GM12878 (cell line): ENCODE measurements around the gene ADGRD1. TPM values are rescaled to one million over a fixed set of nuclear protein-coding genes. Genes with fewer than 3 reads are reported as not detected.

ENCODE experiments used
- ATAC-seq: fragments of 200-7000 bp; cut with Tn5 transposase; 3 replicates; pipeline ENCODE4 v1.9.1; 2020; ENCODE audit warnings: mild to moderate bottlenecking, moderate library complexity
- BruUV-seq: library from RNA; stranded (reverse); fragments of 400-500 nt; replicated peaks from 2 replicates; lab custom pipeline; 2021; lab: Mats Ljungman, UMichigan
- CTCF ChIA-PET: fragments of 300-600 bp; sonication (Branson Sonifier 250); formaldehyde crosslinking; extraction: SDS; loops from one replicate; lab custom pipeline; 2021; ENCODE audit warnings: inconsistent platforms; lab: Yijun Ruan, JAX
- POLR2A ChIA-PET: fragments of 350-600 bp; formaldehyde crosslinking; extraction: SDS; loops from one replicate; lab custom pipeline; 2021; ENCODE audit warnings: inconsistent platforms; lab: Charles Lee
- RAD21 ChIA-PET: fragments of 300-600 bp; sonication (Branson Sonifier 250); formaldehyde crosslinking; loops from one replicate; lab custom pipeline; 2023; ENCODE audit warnings: antibody characterized with exemption; ENCODE audit not compliant: unreplicated experiment; lab: Charles Lee
- SMC1A ChIA-PET: fragments of 300-600 bp; sonication (Branson Sonifier 250); formaldehyde crosslinking; loops from one replicate; lab custom pipeline; 2023; ENCODE audit not compliant: unreplicated experiment, uncharacterized antibody; lab: Charles Lee
- DNase-seq: peaks from one replicate; pipeline ENCODE4 v3.0.0-alpha.2; 2011; ENCODE audit warnings: low read depth, low spot score
- FAIRE-seq: peaks from 3 replicates; lab custom pipeline; 2011; peaks lifted over from hg19 to GRCh38; lab: Jason Lieb, UNC
- H2AFZ ChIP-seq: 2 replicates; pipeline ENCODE4 v1.6.0; 2011; ENCODE audit warnings: low read depth, low read length, control low read depth; ENCODE audit not compliant: control insufficient read depth
- H3K27ac ChIP-seq: 2 replicates; pipeline ENCODE4 v1.5.1; 2011; ENCODE audit warnings: control low read depth; ENCODE audit not compliant: control insufficient read depth, insufficient read depth
- H3K27me3 ChIP-seq, 2 experiments: replicated peaks in 1 of 2; 2 replicates each; pipeline versions ENCODE4 v1.6.0 to v1.6.1; 2011; ENCODE audit warnings: low read length in 1 of 2; ENCODE audit not compliant: control insufficient read depth in 2 of 2, insufficient read depth in 2 of 2
- H3K36me3 ChIP-seq, 2 experiments: 2 replicates each; pipeline ENCODE4 v1.5.1; 2011; ENCODE audit warnings: low read length in 1 of 2; ENCODE audit not compliant: control insufficient read depth in 2 of 2, insufficient read depth in 2 of 2
- H3K4me1 ChIP-seq: 2 replicates; pipeline ENCODE4 v1.6.1; 2011; ENCODE audit warnings: mild to moderate bottlenecking, low read length, moderate library complexity, mixed read lengths; ENCODE audit not compliant: control insufficient read depth, insufficient read depth
- H3K4me2 ChIP-seq: 2 replicates; pipeline ENCODE4 v1.6.0; 2011; ENCODE audit warnings: control low read depth; ENCODE audit not compliant: control insufficient read depth, insufficient read depth
- H3K4me3 ChIP-seq: fragments of 200-600 bp; sonication (generic); 2 replicates; pipeline ENCODE4 v1.5.1; 2016
- H3K79me2 ChIP-seq: 2 replicates; pipeline ENCODE4 v1.6.0; 2011; ENCODE audit warnings: low read length; ENCODE audit not compliant: control insufficient read depth, insufficient read depth
- H3K9ac ChIP-seq: 2 replicates; pipeline ENCODE4 v1.8.0; 2011; ENCODE audit warnings: low read length, control low read depth, mixed read lengths; ENCODE audit not compliant: control insufficient read depth, insufficient read depth
- H3K9me3 ChIP-seq: replicated peaks from 3 replicates; pipeline ENCODE4 v1.5.1; 2011; ENCODE audit warnings: mild to moderate bottlenecking, low read length; ENCODE audit not compliant: control insufficient read depth, insufficient read depth
- H4K20me1 ChIP-seq: 2 replicates; pipeline ENCODE4 v1.6.0; 2011; ENCODE audit not compliant: control insufficient read depth, insufficient read depth
- BCL3 ChIP-seq: IDR thresholded peaks from 2 replicates; pipeline ENCODE4 v1.6.1; 2011; ENCODE audit warnings: borderline replicate concordance, low read depth, mild to moderate bottlenecking, moderate library complexity, low read length; ENCODE audit not compliant: insufficient read depth, poor library complexity, severe bottlenecking
- CBX3 ChIP-seq: fragments of 200-600 bp; sonication (generic); IDR thresholded peaks from 2 replicates; pipeline ENCODE4 v1.6.1; 2016; ENCODE audit warnings: low read depth, borderline replicate concordance
- DPF2 ChIP-seq: fragments of 450-650 bp; IDR thresholded peaks from 2 replicates; pipeline ENCODE4 v1.6.1; 2017; ENCODE audit warnings: mild to moderate bottlenecking
- HSF1 ChIP-seq: fragments of 150-350 bp; IDR thresholded peaks from 2 replicates; pipeline ENCODE4 v1.6.1; 2014; ENCODE audit warnings: mild to moderate bottlenecking, low read depth, low read length
- JUNB ChIP-seq: IDR thresholded peaks from 2 replicates; pipeline ENCODE4 v1.6.1; 2016; ENCODE audit warnings: antibody characterized with exemption, mild to moderate bottlenecking
- NFXL1 ChIP-seq: fragments of 450-650 bp; IDR thresholded peaks from 2 replicates; pipeline ENCODE4 v1.6.1; 2017; ENCODE audit warnings: antibody characterized with exemption, mild to moderate bottlenecking, borderline replicate concordance
- NR2F1 ChIP-seq: fragments of 450-650 bp; conservative IDR thresholded peaks from 2 replicates; pipeline ENCODE4 v1.6.1; 2017; ENCODE audit warnings: mild to moderate bottlenecking
- RBBP5 ChIP-seq: fragments of 200-600 bp; sonication (generic); conservative IDR thresholded peaks from 2 replicates; pipeline ENCODE4 v1.6.1; 2016
- RELA ChIP-seq: fragments of 450-650 bp; IDR thresholded peaks from 2 replicates; pipeline ENCODE4 v1.8.0; 2014; ENCODE audit warnings: borderline replicate concordance; ENCODE audit not compliant: partially characterized antibody
- STAT3 ChIP-seq: IDR thresholded peaks from 2 replicates; pipeline ENCODE4 v1.6.1; 2011; ENCODE audit warnings: low read depth, low read length, improper control_type of control experiment
- SUPT20H ChIP-seq: IDR thresholded peaks from 2 replicates; pipeline ENCODE4 v1.6.1; 2011; ENCODE audit warnings: low read depth, mild to moderate bottlenecking, low read length, moderate library complexity, borderline replicate concordance; ENCODE audit not compliant: control insufficient read depth
- TCF7 ChIP-seq: IDR thresholded peaks from 2 replicates; pipeline ENCODE4 v1.6.1; 2014; ENCODE audit warnings: antibody characterized with exemption, borderline replicate concordance
- WRNIP1 ChIP-seq: IDR thresholded peaks from 2 replicates; pipeline ENCODE4 v1.6.1; 2011; ENCODE audit warnings: low read depth, low read length, improper control_type of control experiment, borderline replicate concordance
- ZNF384 ChIP-seq: IDR thresholded peaks from 2 replicates; pipeline ENCODE4 v1.6.1; 2012; ENCODE audit warnings: low read depth, mild to moderate bottlenecking, low read length, improper control_type of control experiment, borderline replicate concordance
- WGBS: methylation state at CpG from one replicate; pipeline ENCODE4 v1.1.6; 2016; ENCODE audit warnings: low lambda C conversion rate; ENCODE audit not compliant: insufficient replicate concordance, insufficient coverage; ENCODE audit errors: missing lambda C conversion rate; 5-methylcytosine and 5-hydroxymethylcytosine counted together
- in situ Hi-C: fragments of 300-500 bp; cut with MboI; formaldehyde crosslinking; loops from 9 replicates; pipeline ENCODE4 v1.14.3; 2018; ENCODE audit warnings: mixed read lengths
- intact Hi-C: fragments of 100-400 bp; cut with micrococcal nuclease; formaldehyde crosslinking; loops from one replicate; pipeline ENCODE4 v1.14.2; 2022; ENCODE audit not compliant: unreplicated experiment
- polyA plus RNA-seq, 11 experiments: library from polyadenylated mRNA; depleted of rRNA in 4 of 11; unstranded in 6 of 11; stranded (reverse) in 5 of 11; fragments of >200 nt; fragmentation: Nextera tagmentation in 4 of 11; fragmentation: Illumina TruSeq in 1 of 11; extraction: Ambion mirVana in 4 of 11; extraction: Trizol in 1 of 11; gene quantifications; 1 replicate in 1 of 11; 2 replicates in 10 of 11; pipeline versions ENCODE4 v1.2.1 to v1.2.3, GENCODE V29; 2011 to 2016; ENCODE audit warnings: inconsistent platforms in 2 of 11, missing spikeins in 2 of 11, low read depth in 1 of 11
- total RNA-seq, 4 experiments: library from RNA; depleted of rRNA in 3 of 4; stranded (reverse); fragments of >200 nt in 3 of 4; fragmentation: Illumina TruSeq in 1 of 4; extraction: Trizol in 1 of 4; gene quantifications; 2 replicates each; pipeline versions ENCODE4 v1.2.1 to v1.2.3, GENCODE V29; 2013 to 2021

ADGRD1 gene
- total and polyA plus RNA-seq, 10 of the 15 experiments (the other 5 are each of a cell fraction or from before 2014, with no cell fraction given) = 0.15 to 12.7 (median 1.2) TPM

DNA sequence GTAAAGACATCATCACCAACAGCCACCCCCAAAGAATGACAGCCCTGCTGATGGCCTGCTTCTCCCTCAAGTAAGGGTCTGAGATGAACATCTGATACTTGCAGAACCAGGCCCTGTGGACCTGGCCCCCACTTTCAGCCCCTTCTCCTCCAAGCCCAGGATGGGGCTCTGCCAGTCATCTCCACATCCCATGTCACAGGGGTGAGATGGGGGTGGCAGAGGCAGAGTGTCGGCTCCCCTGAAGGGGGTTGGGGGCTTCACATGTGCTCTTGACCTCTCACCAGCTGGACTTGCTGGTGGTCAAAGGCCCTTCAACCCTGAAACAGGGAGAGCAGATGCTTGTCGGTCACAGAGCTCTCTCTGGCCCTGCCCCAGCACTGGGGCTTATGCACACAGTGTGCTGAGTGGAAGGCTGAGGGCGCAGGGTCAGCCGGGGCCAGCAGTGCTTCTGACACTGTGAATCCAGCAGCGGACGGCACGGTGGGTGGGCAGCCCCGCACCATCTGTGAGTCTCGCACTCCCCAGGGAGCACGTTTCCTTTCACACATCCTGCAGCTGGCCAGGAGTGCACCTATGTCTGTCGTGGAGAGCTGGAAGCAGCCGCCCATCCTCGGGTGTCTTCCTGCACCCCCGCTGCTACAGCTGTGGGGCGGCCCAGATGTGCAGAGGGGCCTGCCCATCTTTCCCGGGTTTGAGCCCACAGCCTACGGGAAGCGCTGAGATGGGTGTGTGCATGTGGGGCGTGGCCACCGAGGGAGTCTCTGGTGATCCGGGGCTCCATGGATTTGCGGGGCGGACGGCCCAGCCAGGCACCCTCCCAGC lies 94.3 kb downstream of the ADGRD1 start:
- no peak for TF ChIP-seq NFXL1
- TF ChIP-seq TCF7 = no peak
- TF ChIP-seq CBX3 = no peak
- no peak for TF ChIP-seq DPF2
- TF ChIP-seq RBBP5 = no peak
- TF ChIP-seq ZNF384 = no peak
- no peak for TF ChIP-seq WRNIP1
- TF ChIP-seq JUNB = no peak
- TF ChIP-seq RELA = no peak
- no peak for TF ChIP-seq BCL3
- no peak for TF ChIP-seq SUPT20H
- TF ChIP-seq HSF1 = no peak
- no peak for TF ChIP-seq STAT3
- no peak for TF ChIP-seq NR2F1
- FAIRE-seq (no peak), DNase-seq (no peak), ATAC-seq (peak; percentile 57)
- no peak overlapping the region for H3K4me2 ChIP-seq
- H3K4me1 ChIP-seq = no peaks in the 10 kb centered on the region
- SMC1A ChIA-PET = interaction anchor here (0.7 kb wide), 1 partner anchor 168 kb away, joined by 6 read pairs; no protein-coding TSS in a partner anchor
- H3K27ac ChIP-seq = no peak overlapping the region
- in situ Hi-C loops = no loop called here
- no peaks in the 10 kb centered on the region for H4K20me1 ChIP-seq
- H3K79me2 ChIP-seq = no peaks in the 10 kb centered on the region
- no peaks in the 10 kb centered on the region for H3K9me3 ChIP-seq
- no peaks in the 10 kb centered on the region for H3K27me3 ChIP-seq
- no peak overlapping the region for H3K9ac ChIP-seq
- H2AFZ ChIP-seq = no peak overlapping the region
- no peak overlapping the region for H3K4me3 ChIP-seq
- BruUV-seq = no TSS peak
- CTCF ChIA-PET = no interaction called here
- POLR2A ChIA-PET = interaction anchor here (0.5 kb wide), 1 partner anchor 233 kb away, joined by 5 read pairs; no protein-coding TSS in a partner anchor
- no peaks in the 10 kb centered on the region for H3K36me3 ChIP-seq
- intact Hi-C loops = no loop called here
- WGBS = 29% methylated on average over 24 of the region's 24 CpGs
- RAD21 ChIA-PET = no interaction called here
